Uterus (tissue), 4 donors: ENCODE results near the gene VAV3. TPM values are rescaled to one million over a fixed set of nuclear protein-coding genes. Genes with fewer than 3 reads are reported as not detected.
"Not testable (repeated sequence)": the region's sequence is repeated elsewhere in the genome, so short reads cannot be mapped to it uniquely, and the experiment has no call there.

Experiments used
- DNase-seq, 2 donors: peaks; one replicate each; pipeline ENCODE4 v3.0.0-alpha.2; 2019 to 2020
- H3K27ac ChIP-seq, 2 donors: fragments of 200-600 bp; sonication (generic); 1 replicate in 1 of 2; 2 replicates in 1 of 2; pipeline ENCODE4 v1.5.1; 2016 to 2018
- H3K27me3 ChIP-seq, 2 donors: fragments of 200-600 bp; sonication (generic); one replicate each; pipeline ENCODE4 v1.5.1; 2018 to 2019; ENCODE audit warnings: control low read depth in 1 of 2
- H3K36me3 ChIP-seq, 2 donors: fragments of 200-600 bp; sonication (generic); one replicate each; pipeline ENCODE4 v1.5.1; 2019; ENCODE audit warnings: control low read depth in 1 of 2
- H3K4me1 ChIP-seq, 2 donors: fragments of 200-600 bp; sonication (generic); one replicate each; pipeline ENCODE4 v1.5.1; 2018 to 2019; ENCODE audit warnings: control low read depth in 1 of 2
- H3K4me3 ChIP-seq, 2 donors: fragments of 200-600 bp; sonication (generic); 1 replicate in 1 of 2; 2 replicates in 1 of 2; pipeline ENCODE4 v1.5.1; 2018 to 2019; ENCODE audit warnings: mild to moderate bottlenecking in 1 of 2
- H3K9me3 ChIP-seq, 2 donors: fragments of 200-600 bp; sonication (generic); one replicate each; pipeline ENCODE4 v1.5.1; 2019; ENCODE audit warnings: control low read depth in 1 of 2
- CTCF ChIP-seq, 4 experiments: fragments of 200-600 bp in 2 of 4; fragments of 450-650 bp in 2 of 4; sonication (generic) in 2 of 4; IDR thresholded peaks; one replicate each; pipeline ENCODE4 v1.5.1; 2016 to 2019; ENCODE audit warnings: antibody characterized with exemption in 4 of 4, mild to moderate bottlenecking in 2 of 4, moderate library complexity in 1 of 4
- POLR2A ChIP-seq, 2 donors: fragments of 450-650 bp; IDR thresholded peaks; one replicate each; pipeline ENCODE4 v1.6.1; 2016; ENCODE audit warnings: antibody characterized with exemption in 2 of 2, mild to moderate bottlenecking in 1 of 2, moderate library complexity in 1 of 2
- intact Hi-C: fragments of 100-400 bp; cut with DNase I; formaldehyde crosslinking; loops from one replicate; pipeline ENCODE4 v1.15.1; 2023; ENCODE audit warnings: low total_unique reads
- total RNA-seq, 4 donors: library from RNA; depleted of rRNA in 3 of 4; stranded (reverse); fragments of >200 nt in 3 of 4; gene quantifications; one replicate each; pipeline versions ENCODE4 v1.1.0 to v1.2.4, GENCODE V29; 2014 to 2023
- donor health status: DM: yes; HTN: yes; CAD: no.

Gene VAV3
- total RNA-seq, 4 donors from 2014 or later, result 0.88 to 22.5 (median 8.6) TPM

GRCh38 chr1:107894605-107895004 is 70.4 kb downstream of the VAV3 start:
- no peak for DNase-seq
- Histone ChIP-seq H3K27ac (no peak overlapping the region), H3K27me3 (no peaks in the 10 kb centered on the region), H3K4me3 (no peak overlapping the region), H3K36me3 (no peaks in the 10 kb centered on the region), H3K9me3 (no peaks in the 10 kb centered on the region), H3K4me1 (no peaks in the 10 kb centered on the region)
- intact Hi-C loops, result no loop called here
- TF ChIP-seq POLR2A (IDR thresholded peaks at IDR 0.05) (no peak), CTCF (IDR thresholded peaks at IDR 0.05) (no peak)

GRCh38 chr1:107893350-107893749 is 71.6 kb downstream of the VAV3 start:
- H3K4me3 ChIP-seq, H3K27ac ChIP-seq, H3K9me3 ChIP-seq, H3K4me1 ChIP-seq, H3K36me3 ChIP-seq, DNase-seq, intact Hi-C loops, H3K27me3 ChIP-seq: not testable (repeated sequence)

GRCh38 chr1:107889524-107889923 is 75.5 kb downstream of the VAV3 start:
- no peaks in the 10 kb centered on the region for H3K9me3 ChIP-seq
- no peaks in the 10 kb centered on the region for H3K36me3 ChIP-seq
- no peak overlapping the region for H3K27ac ChIP-seq
- no peaks in the 10 kb centered on the region for H3K27me3 ChIP-seq
- H3K4me1 ChIP-seq, result no peaks in the 10 kb centered on the region
- TF ChIP-seq CTCF (IDR thresholded peaks at IDR 0.05) (no peak), POLR2A (IDR thresholded peaks at IDR 0.05) (no peak)
- H3K4me3 ChIP-seq, result no peak overlapping the region
- DNase-seq, result no peak
- intact Hi-C loops, result no loop called here

- Histone ChIP-seq H3K27me3 (no peaks in the 10 kb centered on the region), H3K27ac (no peak overlapping the region), H3K9me3 (no peaks in the 10 kb centered on the region), H3K4me3 (no peak overlapping the region), H3K4me1 (no peaks in the 10 kb centered on the region), H3K36me3 (no peaks in the 10 kb centered on the region)
- TF ChIP-seq CTCF (IDR thresholded peaks at IDR 0.05) (no peak), POLR2A (IDR thresholded peaks at IDR 0.05) (no peak)
- intact Hi-C loops, result no loop called here
- no peak for DNase-seq
Observed at GRCh38 chr1:107883562-107883961, 81.4 kb downstream of the VAV3 start.

- H3K4me1 ChIP-seq, result no peaks in the 10 kb centered on the region
- no peak for DNase-seq
- no peaks in the 10 kb centered on the region for H3K36me3 ChIP-seq
- intact Hi-C loops, result no loop called here
- no peak overlapping the region for H3K27ac ChIP-seq
- H3K9me3 ChIP-seq, result no peaks in the 10 kb centered on the region
- H3K27me3 ChIP-seq, result no peaks in the 10 kb centered on the region
- no peak for TF ChIP-seq POLR2A (IDR thresholded peaks at IDR 0.05)
- TF ChIP-seq CTCF (IDR thresholded peaks at IDR 0.05), result no peak
- no peak overlapping the region for H3K4me3 ChIP-seq
Observed at GRCh38 chr1:107879927-107880326, 85.1 kb downstream of the VAV3 start.

GRCh38 chr1:107879346-107879745 is 85.6 kb downstream of the VAV3 start:
- H3K27ac ChIP-seq, result no peak overlapping the region
- no peaks in the 10 kb centered on the region for H3K36me3 ChIP-seq
- no peak for TF ChIP-seq CTCF (IDR thresholded peaks at IDR 0.05)
- TF ChIP-seq POLR2A (IDR thresholded peaks at IDR 0.05), result no peak
- no peaks in the 10 kb centered on the region for H3K9me3 ChIP-seq
- no peaks in the 10 kb centered on the region for H3K27me3 ChIP-seq
- no peak for DNase-seq
- no peak overlapping the region for H3K4me3 ChIP-seq
- no peaks in the 10 kb centered on the region for H3K4me1 ChIP-seq
- intact Hi-C loops, result no loop called here
